GM12891 (cell line): ENCODE results near the gene ATG16L1.

ENCODE experiments used
- POLR2A ChIP-seq: IDR thresholded peaks from 2 replicates; pipeline ENCODE4 v1.6.1; 2011; ENCODE audit warnings: low read depth, low read length, control low read depth
- POU2F2 ChIP-seq: IDR thresholded peaks from 2 replicates; pipeline ENCODE4 v1.6.1; 2011; ENCODE audit warnings: low read depth, mild to moderate bottlenecking, control low read depth, low read length, moderate library complexity
- TAF1 ChIP-seq: IDR thresholded peaks from 2 replicates; pipeline ENCODE4 v1.6.1; 2011; ENCODE audit warnings: low read depth, low read length, control low read depth

GRCh38 chr2:233278921-233279320 lies 27.4 kb downstream of the ATG16L1 start:
- TF ChIP-seq POU2F2: no peak
- TF ChIP-seq POLR2A: no peak
- no peak for TF ChIP-seq TAF1
